GM18873 (cell line): ENCODE measurements around the gene TAP2.

Source experiments
- ATAC-seq: cut with Tn5 transposase; IDR thresholded peaks from one replicate; pipeline ENCODE4 v1.9.1; 2021; ENCODE audit warnings: mild to moderate bottlenecking, moderate library complexity, moderate number of reproducible peaks; ENCODE audit not compliant: unreplicated experiment, low FRiP score

Gene TAP2

DNA sequence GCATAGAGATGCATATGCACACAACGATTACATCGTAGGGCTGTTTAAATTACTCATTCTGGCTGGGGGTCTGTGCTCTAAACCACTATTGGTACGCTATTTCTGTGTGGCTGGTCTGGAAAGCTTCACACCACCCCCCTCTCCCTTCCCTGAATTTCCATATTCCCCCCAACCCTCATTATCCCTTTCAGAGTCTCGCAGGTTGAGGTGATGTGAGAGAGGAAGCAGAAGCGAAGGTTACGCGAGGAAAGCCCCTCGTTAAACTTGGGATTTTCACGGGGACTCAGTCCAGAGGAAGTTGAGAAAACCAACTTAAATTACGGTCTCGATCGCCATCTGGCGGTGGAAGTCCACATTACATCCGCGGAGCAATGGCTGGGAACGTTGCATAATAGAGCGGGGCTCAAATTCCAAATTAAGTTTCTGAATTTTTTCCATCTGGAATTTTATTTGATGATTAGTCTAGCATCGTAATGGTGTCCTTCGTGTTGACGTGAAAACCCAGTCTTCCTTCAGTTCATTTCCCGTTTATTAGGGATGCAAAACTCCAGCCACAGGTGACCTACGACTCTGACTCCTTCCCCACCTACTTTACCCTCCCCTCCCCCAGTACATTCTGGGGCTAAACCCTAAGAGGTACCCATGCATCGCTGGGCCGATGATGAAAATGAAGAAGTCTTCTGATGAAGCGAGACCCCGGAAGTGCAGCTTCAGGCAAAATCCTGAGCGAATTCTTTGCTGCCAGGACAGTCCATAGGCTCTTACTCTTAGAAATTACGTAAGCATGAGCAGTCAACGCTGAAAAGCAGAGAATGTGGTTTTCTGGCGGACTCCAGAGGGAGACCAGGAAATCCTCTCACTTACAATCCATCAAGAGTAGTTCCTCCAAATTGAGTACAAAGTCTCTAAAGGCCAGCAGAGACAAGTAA lies 41.4 kb downstream of the TAP2 start:
- ATAC-seq = no peak

DNA sequence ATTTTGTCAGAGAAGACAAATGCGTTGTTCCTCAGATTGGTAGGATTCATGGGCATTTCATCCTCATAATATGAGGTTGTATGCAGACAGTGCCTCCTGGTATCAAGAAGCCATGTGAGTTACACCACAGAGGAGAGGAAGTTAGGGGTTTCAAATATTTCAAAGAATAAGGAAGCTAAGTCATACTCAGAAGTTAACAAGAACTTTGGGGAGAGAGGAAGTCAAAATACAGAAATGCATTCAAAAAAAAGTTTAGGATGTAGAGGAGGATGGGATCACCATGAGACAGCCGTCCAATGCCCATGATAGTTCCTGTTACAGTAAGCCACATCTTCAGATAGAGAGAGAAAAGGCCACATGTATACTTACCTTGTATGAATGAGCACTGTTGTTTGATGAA lies 44.0 kb downstream of the TAP2 start:
- ATAC-seq = no peak

DNA sequence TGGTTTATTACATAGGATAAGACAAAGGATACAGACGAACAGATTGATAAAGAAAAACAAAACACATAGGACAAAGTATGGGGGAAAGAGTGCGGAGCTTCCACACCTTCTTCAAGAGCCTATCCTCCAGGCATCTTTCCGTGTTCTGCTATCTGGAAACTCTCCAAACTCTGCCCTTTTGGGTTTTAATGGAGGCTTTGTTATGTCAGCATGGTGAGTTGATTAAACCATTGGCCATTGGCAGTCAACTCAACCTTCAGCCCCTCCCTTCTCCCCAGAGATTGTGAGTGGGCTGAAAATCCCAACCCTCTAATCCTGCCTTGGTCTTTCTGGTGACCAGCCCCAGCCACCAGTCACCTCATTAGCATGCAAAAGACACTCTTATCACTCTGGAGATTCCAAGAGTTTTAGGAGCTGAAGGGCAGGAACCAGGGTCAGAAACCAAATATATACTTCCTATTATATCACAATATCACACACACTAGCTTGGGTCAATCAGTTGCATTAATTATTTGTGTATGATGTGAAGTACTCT lies 45.6 kb downstream of the TAP2 start:
- no peak for ATAC-seq

DNA sequence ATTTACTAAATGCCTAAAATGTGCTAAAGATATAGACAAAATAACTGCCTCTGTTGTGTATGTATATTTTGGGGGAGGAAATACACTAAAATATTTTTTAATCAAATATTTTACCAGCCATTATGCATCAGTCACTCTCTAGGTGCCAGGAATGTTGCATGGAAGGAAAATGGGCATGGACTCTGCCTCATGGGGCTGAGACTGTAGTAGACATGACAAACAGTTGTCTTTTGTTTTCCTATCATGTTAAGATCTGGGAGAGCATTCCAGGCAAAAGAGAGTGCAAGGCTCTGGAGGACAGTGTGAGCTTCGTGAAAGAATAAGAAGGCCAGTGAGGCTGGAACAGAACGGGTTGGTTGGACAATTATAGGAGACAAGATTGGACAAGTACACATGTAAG lies 48.2 kb downstream of the TAP2 start:
- ATAC-seq = no peak
